Neuronal stem cell (in vitro differentiated cells): Measurements from ENCODE around the gene TPK1.

Experiments
- DNase-seq: peaks from one replicate; pipeline ENCODE4 v3.0.0-alpha.2; 2013; ENCODE audit warnings: low spot score
- H2AFZ ChIP-seq: one replicate; pipeline ENCODE4 v1.6.1; 2013; ENCODE audit warnings: mild to moderate bottlenecking, low read length, inconsistent platforms
- H2AK5ac ChIP-seq: 2 replicates; pipeline ENCODE4 v1.6.1; 2013; ENCODE audit warnings: low read depth, mild to moderate bottlenecking, inconsistent platforms, low read length, moderate library complexity, mixed read lengths
- H2BK120ac ChIP-seq: 2 replicates; pipeline ENCODE4 v1.6.1; 2013; ENCODE audit warnings: low read depth, mild to moderate bottlenecking, inconsistent platforms, low read length, moderate library complexity, mixed read lengths
- H2BK12ac ChIP-seq: one replicate; pipeline ENCODE4 v1.6.1; 2013; ENCODE audit warnings: low read length, inconsistent platforms
- H2BK15ac ChIP-seq: 2 replicates; pipeline ENCODE4 v1.6.1; 2013; ENCODE audit warnings: mild to moderate bottlenecking, low read length, inconsistent platforms, mixed read lengths
- H2BK5ac ChIP-seq: one replicate; pipeline ENCODE4 v1.6.1; 2013; ENCODE audit warnings: inconsistent platforms, mild to moderate bottlenecking, low read length, moderate library complexity
- H3K14ac ChIP-seq: one replicate; pipeline ENCODE4 v1.6.1; 2013; ENCODE audit warnings: low read length, inconsistent platforms
- H3K18ac ChIP-seq: 2 replicates; pipeline ENCODE4 v1.6.1; 2013; ENCODE audit warnings: low read length, inconsistent platforms
- H3K23ac ChIP-seq: 2 replicates; pipeline ENCODE4 v1.6.1; 2013; ENCODE audit warnings: low read depth, mild to moderate bottlenecking, mixed read lengths, low read length, inconsistent platforms; ENCODE audit not compliant: poor library complexity
- H3K27ac ChIP-seq: replicated peaks from 3 replicates; pipeline ENCODE4 v1.5.1; 2013; ENCODE audit warnings: low read length, inconsistent platforms
- H3K27me3 ChIP-seq, 3 experiments: 2 replicates each; pipeline ENCODE4 v1.6.1; 2013; ENCODE audit warnings: low read length in 3 of 3, mild to moderate bottlenecking in 2 of 3, inconsistent platforms in 1 of 3, low read depth in 1 of 3, mixed read lengths in 1 of 3, moderate library complexity in 1 of 3; ENCODE audit not compliant: control insufficient read depth in 3 of 3, insufficient read depth in 3 of 3
- H3K36me3 ChIP-seq, 2 donors: replicated peaks in 1 of 2; 2 replicates each; pipeline ENCODE4 v1.6.1; 2013; ENCODE audit warnings: low read length in 2 of 2; ENCODE audit not compliant: control insufficient read depth in 2 of 2, insufficient read depth in 2 of 2
- H3K4ac ChIP-seq: 2 replicates; pipeline ENCODE4 v1.6.1; 2013; ENCODE audit warnings: inconsistent platforms, mild to moderate bottlenecking, low read length, moderate library complexity
- H3K4me1 ChIP-seq, 2 donors: 1 replicate in 1 of 2; 2 replicates in 1 of 2; pipeline ENCODE4 v1.6.1; 2013; ENCODE audit warnings: low read length in 2 of 2, low read depth in 1 of 2; ENCODE audit not compliant: control insufficient read depth in 2 of 2, insufficient read depth in 1 of 2
- H3K4me2 ChIP-seq: one replicate; pipeline ENCODE4 v1.6.1; 2013; ENCODE audit warnings: mild to moderate bottlenecking, low read length, inconsistent platforms; ENCODE audit not compliant: insufficient read depth, poor library complexity, severe bottlenecking
- H3K4me3 ChIP-seq, 2 donors: 2 replicates each; pipeline ENCODE4 v1.5.1; 2013; ENCODE audit warnings: low read length in 2 of 2, mild to moderate bottlenecking in 2 of 2, inconsistent platforms in 1 of 2, moderate library complexity in 1 of 2
- H3K79me1 ChIP-seq: one replicate; pipeline ENCODE4 v1.6.1; 2013; ENCODE audit warnings: low read depth, mild to moderate bottlenecking, inconsistent platforms, low read length, moderate library complexity
- H3K9ac ChIP-seq: one replicate; pipeline ENCODE4 v1.6.1; 2013; ENCODE audit warnings: mild to moderate bottlenecking, low read depth, low read length, inconsistent platforms; ENCODE audit not compliant: poor library complexity
- H3K9me3 ChIP-seq, 2 donors: replicated peaks in 1 of 2; 2 replicates each; pipeline versions ENCODE3 to v1.6.1; 2013; ENCODE audit warnings: low read length in 2 of 2, mild to moderate bottlenecking in 2 of 2, inconsistent platforms in 1 of 2, low read depth in 1 of 2, mixed read lengths in 1 of 2, moderate library complexity in 1 of 2; ENCODE audit not compliant: control insufficient read depth in 2 of 2, insufficient read depth in 1 of 2
- H4K8ac ChIP-seq: one replicate; pipeline ENCODE4 v1.6.1; 2013; ENCODE audit warnings: low read depth, mild to moderate bottlenecking, inconsistent platforms, low read length, moderate library complexity
- H4K91ac ChIP-seq: one replicate; pipeline ENCODE4 v1.6.1; 2013; ENCODE audit warnings: low read length, low read depth, mild to moderate bottlenecking, inconsistent platforms; ENCODE audit not compliant: poor library complexity
- WGBS, 2 donors: extraction: QIAGEN DNeasy Blood & Tissue Kit; methylation state at CpG; one replicate each; pipeline ENCODE4 v1.1.7; 2013; ENCODE audit warnings: missing lambda C conversion rate in 2 of 2, mixed read lengths in 1 of 2; ENCODE audit not compliant: insufficient read length in 2 of 2, insufficient replicate concordance in 1 of 2; ENCODE audit errors: extremely low coverage in 2 of 2; 5-methylcytosine and 5-hydroxymethylcytosine counted together

TPK1 gene

GRCh38 chr7:144517749-144518148 lies 318.1 kb downstream of the TPK1 start:
- no peaks in the 10 kb centered on the region for H3K36me3 ChIP-seq
- no peak overlapping the region for H3K27ac ChIP-seq
- no peaks in the 10 kb centered on the region for H3K79me1 ChIP-seq
- H3K9me3 ChIP-seq: no peaks in the 10 kb centered on the region
- no peak overlapping the region for H2AFZ ChIP-seq
- H4K8ac ChIP-seq: no peak overlapping the region
- H3K4me3 ChIP-seq: no peak overlapping the region
- no peak overlapping the region for H4K91ac ChIP-seq
- no peaks in the 10 kb centered on the region for H3K27me3 ChIP-seq
- H3K23ac ChIP-seq: no peak overlapping the region
- no peak overlapping the region for H3K14ac ChIP-seq
- no peaks in the 10 kb centered on the region for H3K4me1 ChIP-seq
- no peak overlapping the region for H2BK12ac ChIP-seq
- H2BK15ac ChIP-seq: no peak overlapping the region
- whole genome bisulfite sequencing, 2 donors: no CpG with 5 or more reads among the region's 3 CpGs
- no peak overlapping the region for H3K4ac ChIP-seq
- no peak overlapping the region for H2AK5ac ChIP-seq
- no peak overlapping the region for H2BK5ac ChIP-seq
- H3K9ac ChIP-seq: no peak overlapping the region
- H3K4me2 ChIP-seq: no peak overlapping the region
- no peak overlapping the region for H2BK120ac ChIP-seq
- H3K18ac ChIP-seq: no peak overlapping the region
- no peak for DNase-seq

DNA sequence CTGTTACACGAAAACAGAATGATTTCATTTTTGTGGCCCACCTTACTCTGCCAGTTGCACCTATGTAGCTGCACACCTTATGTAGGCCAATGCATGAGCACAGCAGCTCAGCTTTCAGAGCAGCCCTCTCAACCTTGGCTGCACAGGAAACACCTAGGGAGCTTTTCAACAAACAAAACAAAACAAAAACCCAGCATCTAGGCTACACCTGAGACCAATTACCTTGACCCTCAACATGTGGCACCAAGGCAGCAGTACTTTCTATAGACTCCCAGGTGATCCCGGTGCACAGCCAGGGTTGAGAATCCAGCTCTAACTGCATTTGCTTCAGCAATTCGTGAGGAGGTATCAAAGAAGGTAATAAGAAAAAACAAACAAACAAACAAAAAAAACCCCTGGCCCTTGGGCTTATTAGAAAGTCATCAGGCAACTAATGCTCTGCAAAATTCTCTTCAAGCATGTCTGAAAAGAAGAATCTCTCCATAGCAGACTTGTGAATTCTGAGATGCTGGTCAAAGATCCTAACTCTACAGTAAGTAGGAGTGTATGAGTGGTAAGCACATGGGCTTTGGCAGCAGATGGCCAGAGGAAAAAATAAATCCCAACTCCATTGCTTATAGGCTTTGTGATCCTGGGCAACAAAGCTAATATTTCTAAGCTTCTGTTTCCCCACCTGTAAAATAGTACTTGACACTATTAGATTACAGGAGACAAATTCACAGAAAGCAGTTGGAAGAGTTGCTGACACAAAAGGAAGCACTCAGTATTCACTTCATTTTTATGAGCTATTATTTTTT lies 318.9 kb downstream of the TPK1 start:
- H3K36me3 ChIP-seq: no peaks in the 10 kb centered on the region
- no peak overlapping the region for H2BK12ac ChIP-seq
- no peak overlapping the region for H2BK15ac ChIP-seq
- H2AFZ ChIP-seq: no peak overlapping the region
- H4K91ac ChIP-seq: no peak overlapping the region
- H2BK120ac ChIP-seq: no peak overlapping the region
- no peak overlapping the region for H3K18ac ChIP-seq
- no peak overlapping the region for H3K4me3 ChIP-seq
- DNase-seq: no peak
- no peaks in the 10 kb centered on the region for H3K79me1 ChIP-seq
- H3K23ac ChIP-seq: no peak overlapping the region
- no peak overlapping the region for H2AK5ac ChIP-seq
- WGBS, 2 donors: no CpG with 5 or more reads among the region's 3 CpGs
- H3K4me1 ChIP-seq: no peaks in the 10 kb centered on the region
- no peak overlapping the region for H3K14ac ChIP-seq
- no peaks in the 10 kb centered on the region for H3K27me3 ChIP-seq
- H3K9ac ChIP-seq: no peak overlapping the region
- no peaks in the 10 kb centered on the region for H3K9me3 ChIP-seq
- H3K4me2 ChIP-seq: no peak overlapping the region
- H3K4ac ChIP-seq: no peak overlapping the region
- H2BK5ac ChIP-seq: no peak overlapping the region
- H4K8ac ChIP-seq: no peak overlapping the region
- no peak overlapping the region for H3K27ac ChIP-seq

DNA sequence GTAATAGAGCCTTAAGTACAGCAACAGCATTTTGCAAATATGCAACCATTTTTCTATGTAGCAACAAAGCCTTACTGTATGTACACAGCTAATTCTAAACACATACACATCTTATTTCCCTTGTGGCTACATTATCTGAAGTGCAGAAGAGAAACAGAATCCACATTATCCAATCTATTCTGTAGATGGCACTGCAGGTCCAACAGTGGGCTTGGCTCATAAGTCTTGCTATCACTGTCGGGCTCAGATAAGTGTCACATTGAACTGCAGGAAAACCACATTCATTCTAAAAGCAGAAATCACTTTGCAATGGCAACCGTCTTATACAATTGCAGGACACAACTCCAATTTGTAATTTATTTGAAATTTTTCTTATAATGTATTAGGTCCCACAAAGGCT lies 322.5 kb downstream of the TPK1 start:
- Histone ChIP-seq H2AK5ac (no peak overlapping the region), H3K27ac (no peak overlapping the region), H3K79me1 (no peaks in the 10 kb centered on the region), H3K4me1 (no peaks in the 10 kb centered on the region), H2AFZ (no peak overlapping the region), H2BK12ac (no peak overlapping the region), H3K36me3 (no peaks in the 10 kb centered on the region), H3K9ac (no peak overlapping the region), H2BK5ac (no peak overlapping the region), H3K23ac (no peak overlapping the region), H2BK120ac (no peak overlapping the region), H3K18ac (no peak overlapping the region), H3K14ac (no peak overlapping the region), H3K27me3 (no peaks in the 10 kb centered on the region), H4K8ac (no peak overlapping the region), H3K4me2 (no peak overlapping the region), H3K9me3 (no peaks in the 10 kb centered on the region), H2BK15ac (no peak overlapping the region), H3K4ac (no peak overlapping the region), H4K91ac (no peak overlapping the region), H3K4me3 (no peak overlapping the region)
- peak; percentile 23 for DNase-seq
- WGBS, 2 donors: no CpG with 5 or more reads among the region's 2 CpGs

DNA sequence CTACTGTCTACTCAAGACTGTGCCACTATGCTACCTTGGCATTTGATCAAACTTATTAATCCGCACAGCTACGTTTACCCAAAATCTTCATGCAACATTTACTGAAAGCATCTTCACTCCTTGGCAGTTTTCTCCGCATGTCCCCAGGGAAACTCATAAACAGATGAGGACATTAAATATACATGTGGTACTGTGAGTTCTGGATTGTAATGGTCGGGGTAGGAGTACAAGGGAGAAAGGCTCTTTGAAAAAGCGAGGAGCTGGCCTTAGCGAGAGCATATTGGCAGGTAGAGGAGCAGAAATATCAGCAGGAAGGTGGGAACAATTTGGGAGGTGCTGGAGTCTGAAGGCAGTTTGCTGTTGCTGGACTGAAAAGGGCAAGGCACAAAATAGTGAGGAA lies 325.2 kb downstream of the TPK1 start:
- Histone ChIP-seq H3K4me3 (no peak overlapping the region), H3K23ac (no peak overlapping the region), H2BK15ac (no peak overlapping the region), H3K9ac (no peak overlapping the region), H3K79me1 (no peaks in the 10 kb centered on the region), H3K27ac (no peak overlapping the region), H3K4ac (no peak overlapping the region), H3K18ac (no peak overlapping the region), H3K9me3 (no peaks in the 10 kb centered on the region), H4K8ac (no peak overlapping the region), H3K27me3 (no peaks in the 10 kb centered on the region), H2AK5ac (no peak overlapping the region), H3K4me1 (no peaks in the 10 kb centered on the region), H3K14ac (no peak overlapping the region), H3K36me3 (no peaks in the 10 kb centered on the region), H2BK5ac (no peak overlapping the region), H2AFZ (no peak overlapping the region), H3K4me2 (no peak overlapping the region), H2BK12ac (no peak overlapping the region), H2BK120ac (no peak overlapping the region), H4K91ac (no peak overlapping the region)
- no CpG with 5 or more reads among the region's 6 CpGs for WGBS, 2 donors
- DNase-seq: no peak
